GM19193 (cell line): ENCODE results near the gene PRR29.

ENCODE experiments used
- POLR2A ChIP-seq: IDR thresholded peaks from 4 replicates; pipeline ENCODE4 v1.6.1; 2011; ENCODE audit not compliant: insufficient read depth, insufficient read length; ENCODE audit errors: extremely low read depth

PRR29 gene

DNA sequence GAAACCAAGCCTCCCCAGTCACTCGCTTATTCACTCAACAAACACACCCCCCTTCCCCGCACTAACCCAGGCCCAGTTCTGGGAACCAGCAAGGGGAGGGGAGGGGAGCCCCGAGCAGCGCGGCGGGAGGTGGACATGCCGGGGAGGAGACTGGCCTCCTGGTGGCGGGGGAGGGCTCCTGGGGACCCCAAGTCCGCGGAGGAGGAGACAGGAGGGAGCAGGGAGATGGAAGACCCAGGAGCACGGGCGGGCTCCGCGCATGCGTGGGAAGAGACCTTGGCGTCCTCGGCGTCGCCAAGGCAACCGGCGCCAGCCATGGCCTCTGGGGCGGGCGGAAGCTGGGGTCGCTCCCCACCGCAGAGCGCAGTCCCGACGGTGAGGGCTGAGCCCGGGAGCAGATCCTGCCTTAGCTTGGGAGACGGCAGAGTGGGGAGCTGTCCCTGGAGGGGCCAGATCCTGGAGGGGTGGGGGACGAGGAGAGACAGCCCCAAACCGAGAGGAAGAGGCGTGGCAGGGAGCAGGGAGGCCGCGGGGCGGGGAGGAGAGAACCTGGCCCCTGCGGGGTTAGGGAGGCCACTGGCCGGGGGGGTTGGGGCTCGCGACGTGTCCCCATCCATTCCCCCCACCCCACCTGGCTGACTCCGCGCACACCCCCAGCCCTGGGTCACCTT, at the start of gene PRR29:
Gene PRR29 (plus strand): TSS at position 302 of the 671 bp plus-strand sequence. CDS start 14 bp downstream, at position 316.
- no peak for TF ChIP-seq POLR2A

DNA sequence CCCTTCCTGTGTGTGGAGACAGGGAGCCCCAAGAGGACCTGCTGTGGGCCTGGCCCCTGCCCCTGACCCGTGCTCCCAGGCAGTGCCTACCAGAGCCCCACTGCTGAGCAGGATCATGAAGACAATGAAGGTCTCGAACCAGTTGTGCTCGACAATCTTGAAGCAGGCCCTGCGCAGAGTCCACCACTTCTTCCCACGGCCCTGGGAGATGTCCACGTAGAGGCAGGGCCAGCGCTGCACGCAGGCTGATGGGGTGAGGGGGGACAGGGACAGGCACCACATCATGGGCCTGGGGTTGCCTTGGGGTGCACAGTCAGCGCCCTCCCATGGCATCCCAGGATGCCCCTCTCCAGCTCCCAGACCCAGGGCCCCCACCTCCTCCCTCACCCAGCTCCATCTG, 49.6 kb upstream of the PRR29 start:
- TF ChIP-seq POLR2A = no peak

DNA sequence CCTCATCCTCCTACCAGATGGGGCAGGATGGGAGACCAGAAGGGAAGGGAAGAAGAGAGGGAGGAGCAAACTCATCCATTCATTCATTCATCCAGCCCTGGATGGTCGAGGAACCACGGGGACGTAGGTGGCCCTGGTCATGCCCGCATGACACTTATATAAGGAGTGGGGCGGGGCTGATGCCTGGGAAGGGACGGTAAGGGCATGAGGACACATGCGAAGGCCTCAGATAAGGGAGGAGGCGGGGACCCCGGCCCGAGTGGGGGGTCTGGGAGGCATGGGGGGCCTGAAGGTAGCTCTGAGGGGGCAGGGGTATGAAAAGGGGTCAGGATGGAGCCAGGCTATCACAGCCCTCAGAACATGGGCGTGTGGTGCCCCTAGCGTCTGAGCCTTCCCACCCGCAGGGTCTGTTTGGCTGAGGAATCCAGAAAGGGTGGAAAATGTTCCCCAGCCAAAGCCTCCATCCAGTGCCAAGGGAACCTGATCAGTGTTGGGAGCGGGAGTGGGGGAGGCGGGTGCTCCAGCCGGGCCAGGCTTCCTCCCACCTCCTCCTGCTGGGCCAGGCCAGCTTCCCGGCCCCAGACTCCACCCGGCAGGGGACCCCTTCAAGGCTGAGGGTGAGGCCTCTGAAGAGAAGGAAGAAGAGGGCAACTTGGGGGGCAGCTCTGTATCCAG, 48.4 kb upstream of the PRR29 start:
- no peak for TF ChIP-seq POLR2A

DNA sequence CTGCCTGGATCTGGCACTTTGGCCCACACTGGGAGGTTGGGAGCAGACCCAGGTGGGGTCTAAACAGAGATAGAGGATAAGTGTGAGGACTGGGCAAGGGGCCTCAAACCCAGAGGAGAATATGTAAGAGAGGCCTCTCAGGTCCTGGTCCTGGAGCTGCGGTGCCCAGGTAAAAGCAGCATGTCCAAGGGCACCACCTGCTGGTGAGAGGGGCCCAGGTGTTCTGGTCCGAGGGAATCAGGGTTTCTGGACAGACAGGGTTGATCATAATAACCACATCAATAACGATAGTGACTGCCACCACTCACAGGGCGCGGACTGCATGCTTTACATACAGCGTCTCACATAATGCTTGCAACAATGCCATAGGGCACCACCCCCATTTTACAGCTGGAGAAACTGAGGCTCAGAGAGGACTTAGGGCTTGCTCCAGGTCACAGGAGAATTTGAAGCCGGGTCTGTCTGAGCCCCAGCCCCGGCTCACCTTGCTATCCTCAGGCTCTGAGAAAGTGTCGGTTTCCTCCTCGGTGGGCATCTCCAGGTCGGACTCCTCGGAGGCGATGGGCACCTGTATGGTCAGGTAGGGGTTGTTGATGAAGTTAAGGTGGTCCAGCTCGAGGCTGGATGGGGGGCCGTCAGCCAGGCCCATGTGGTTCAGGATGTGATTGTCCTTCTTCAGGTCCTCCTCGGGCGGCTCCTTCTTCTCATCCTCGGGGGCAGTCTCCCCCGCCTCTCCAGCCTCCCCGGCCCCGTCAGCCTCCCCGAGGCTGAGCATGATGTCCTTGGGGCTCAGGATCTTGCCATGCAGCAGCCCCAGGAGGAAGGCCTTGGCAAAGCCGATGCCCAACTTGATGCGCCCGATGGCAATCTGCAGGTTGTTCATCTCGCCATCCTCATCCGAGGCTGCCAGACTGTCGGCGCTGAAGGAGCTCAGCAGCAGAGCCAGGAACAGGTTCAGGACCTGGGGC, 46.9 kb upstream of the PRR29 start:
- no peak for TF ChIP-seq POLR2A

DNA sequence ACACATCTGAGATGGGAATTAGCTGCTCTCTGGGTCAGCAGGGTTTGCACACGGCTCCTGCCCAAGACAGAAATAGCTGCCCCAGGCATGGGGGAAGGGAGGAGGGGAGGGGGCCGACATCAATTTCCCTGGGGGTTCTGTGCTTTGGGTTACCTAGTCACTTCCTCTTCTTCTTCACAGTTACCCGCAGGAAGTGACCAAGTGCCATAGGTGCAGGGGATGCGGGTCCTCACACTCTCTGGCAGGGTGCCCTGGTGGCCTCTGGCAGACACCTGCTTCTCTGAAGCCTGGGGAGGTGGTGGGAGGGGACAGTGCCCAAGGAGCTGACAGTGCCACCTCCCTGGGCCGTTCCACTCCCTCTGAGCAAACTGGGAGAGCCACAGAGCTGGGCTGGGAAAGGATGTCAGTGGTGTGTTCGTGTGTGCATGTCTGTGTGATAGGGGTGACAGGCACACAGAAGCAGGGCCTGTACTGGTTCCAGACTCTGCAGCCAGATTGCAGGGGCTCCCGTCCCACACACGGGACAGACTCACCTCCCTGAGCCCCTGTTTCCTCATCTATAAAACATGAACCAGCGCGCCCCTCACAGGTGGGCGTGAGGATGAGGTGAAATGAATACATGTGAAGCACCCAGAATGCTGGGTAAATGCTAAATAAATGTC, 43.6 kb upstream of the PRR29 start:
- TF ChIP-seq POLR2A = no peak

DNA sequence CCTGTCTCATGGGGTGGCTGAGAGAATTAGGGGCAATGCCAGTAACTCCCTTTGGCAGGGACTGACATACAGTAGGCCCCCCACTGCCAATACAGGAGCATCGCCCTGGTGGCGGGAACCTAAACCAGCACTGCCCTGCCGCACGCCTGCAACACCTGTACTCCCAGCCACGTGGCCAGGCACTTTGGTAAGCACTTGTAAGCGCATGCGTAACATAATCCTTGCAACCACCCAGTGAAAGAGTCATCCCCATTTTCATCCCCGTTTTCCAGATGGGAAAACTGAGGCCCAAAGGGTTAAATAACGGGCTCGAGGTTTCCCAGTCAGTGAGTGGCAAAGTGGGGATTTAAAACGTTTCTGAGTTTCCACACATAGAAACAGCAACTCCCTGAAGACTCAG, 42.9 kb upstream of the PRR29 start:
- TF ChIP-seq POLR2A = no peak

DNA sequence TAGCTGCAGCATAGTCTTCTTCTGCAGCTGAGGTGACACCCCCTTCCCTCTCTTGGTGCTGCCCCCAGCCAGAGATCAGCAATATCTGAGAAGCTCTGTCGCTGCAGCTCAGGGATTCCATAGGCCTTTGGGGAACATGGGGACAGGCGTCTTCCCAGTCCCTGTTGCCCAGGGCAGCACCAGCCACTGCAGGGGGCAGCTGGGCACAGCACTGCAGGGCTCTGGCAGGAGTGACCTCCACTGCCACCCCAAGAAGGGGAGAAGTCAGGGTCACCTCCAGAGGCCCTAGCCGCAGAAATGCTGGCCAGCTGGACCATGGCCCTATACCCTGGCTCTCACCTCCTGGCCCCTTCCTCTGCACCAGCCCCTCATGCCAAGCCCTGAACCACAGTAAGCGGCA, 42.4 kb upstream of the PRR29 start:
- no peak for TF ChIP-seq POLR2A

DNA sequence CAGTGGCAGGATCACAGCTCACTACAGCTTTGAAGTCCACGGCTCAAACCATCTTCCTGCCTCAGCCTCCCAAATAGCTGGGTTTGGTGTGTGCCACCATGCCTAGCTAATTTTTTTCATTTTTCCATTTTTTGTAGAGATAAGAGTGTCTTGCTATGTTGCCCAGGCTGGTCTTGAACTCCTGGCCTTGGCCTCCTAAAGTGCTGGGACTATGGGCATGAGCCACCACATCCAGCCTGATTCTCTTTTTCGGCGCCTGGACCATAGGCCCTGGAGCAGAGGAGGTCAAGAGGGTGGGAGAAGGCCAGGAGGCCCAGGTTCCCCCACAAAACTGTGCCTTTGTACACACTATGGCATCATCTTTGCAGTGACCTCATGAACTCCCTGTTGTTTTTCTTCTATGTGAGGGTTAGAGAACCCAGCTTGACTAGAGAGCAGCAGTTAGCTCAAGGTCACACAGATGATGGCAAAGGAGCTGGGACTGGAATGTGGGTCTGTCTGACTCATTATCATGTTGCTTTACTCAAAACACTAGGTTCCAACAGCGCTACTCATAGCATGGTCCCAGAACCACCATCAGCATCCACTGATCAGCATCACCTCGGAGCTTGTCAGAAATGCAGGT, 41.7 kb upstream of the PRR29 start:
- no peak for TF ChIP-seq POLR2A

DNA sequence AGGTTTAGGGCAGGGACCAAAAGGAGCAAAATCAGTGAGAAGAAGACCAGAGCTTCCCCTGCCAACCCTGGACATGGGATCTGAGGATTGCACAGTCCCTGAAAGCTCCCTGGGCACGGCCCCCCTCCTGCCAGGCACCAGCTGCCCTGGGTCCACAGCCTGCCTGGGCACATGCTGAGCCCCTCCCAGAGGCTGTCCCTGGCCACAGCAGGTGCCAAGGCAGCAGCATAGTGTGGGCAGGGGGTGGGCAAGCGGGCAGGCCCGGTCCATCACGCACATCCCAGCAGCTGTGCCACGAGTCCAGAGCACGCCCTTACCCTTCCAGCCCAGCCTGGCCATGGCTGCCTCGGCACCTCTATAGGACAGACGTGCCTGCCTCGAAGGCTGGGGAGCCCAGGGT, 38.1 kb upstream of the PRR29 start:
- no peak for TF ChIP-seq POLR2A

DNA sequence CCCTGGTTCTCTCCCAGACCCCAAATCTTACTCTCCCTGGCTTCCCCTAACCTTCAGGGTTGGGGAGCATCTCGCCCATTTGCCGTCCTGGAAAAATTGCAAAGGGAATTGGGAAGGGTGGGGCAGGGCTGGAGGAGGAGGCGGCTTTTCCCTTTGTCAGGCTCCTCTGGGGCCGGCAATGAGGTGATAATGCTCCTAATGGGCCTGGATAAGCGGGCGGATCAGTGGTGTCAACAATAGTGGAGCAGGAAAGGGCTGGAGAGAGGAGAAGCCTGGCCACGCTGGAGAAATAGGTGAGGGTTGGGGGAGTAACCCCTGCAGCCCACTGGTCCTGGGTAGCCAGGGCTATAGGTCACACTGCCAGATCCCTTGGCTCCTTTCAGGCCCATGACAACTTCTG, 37.7 kb upstream of the PRR29 start:
- TF ChIP-seq POLR2A = no peak

DNA sequence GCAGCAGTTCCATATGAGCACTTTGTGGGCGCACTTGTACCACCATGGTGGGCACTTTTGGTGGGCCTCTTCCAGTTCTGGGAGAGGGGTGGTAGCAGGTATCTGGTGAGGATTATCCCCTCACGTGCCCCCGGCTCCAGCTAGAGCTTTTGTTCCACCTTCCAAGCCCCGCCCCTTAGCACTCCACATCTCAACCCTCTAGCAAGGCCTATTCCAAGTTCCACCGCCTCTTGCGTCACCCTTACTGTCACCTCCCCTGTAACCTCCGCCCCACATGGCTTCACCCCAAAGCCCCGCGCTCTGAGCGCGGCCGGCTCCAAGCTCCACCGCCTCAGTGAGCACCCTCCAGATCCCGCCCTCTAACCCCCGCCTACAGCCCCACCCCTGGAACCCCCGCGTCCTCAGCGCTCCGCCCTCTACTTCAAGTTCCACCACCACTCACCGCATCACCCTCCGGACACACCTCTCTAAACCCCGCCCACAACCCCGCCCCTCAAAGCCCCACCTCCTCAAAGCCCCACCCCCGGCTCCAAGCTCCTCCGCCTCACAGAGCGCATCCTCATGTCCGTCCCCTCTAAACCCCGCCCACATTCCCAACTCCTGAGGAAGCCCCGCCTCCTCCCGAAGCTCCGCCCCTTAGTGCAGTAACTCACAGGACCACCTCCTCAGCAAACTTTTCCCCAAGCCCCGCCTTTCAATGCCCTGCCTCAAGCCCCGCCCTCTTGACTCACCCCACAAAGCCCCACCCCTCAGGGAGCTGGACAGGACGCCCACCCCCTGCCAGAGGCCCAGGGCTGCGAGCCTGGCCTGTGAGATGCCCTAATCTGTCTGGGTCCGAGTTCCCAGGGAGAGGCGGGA, 36.6 kb upstream of the PRR29 start:
- no peak for TF ChIP-seq POLR2A

DNA sequence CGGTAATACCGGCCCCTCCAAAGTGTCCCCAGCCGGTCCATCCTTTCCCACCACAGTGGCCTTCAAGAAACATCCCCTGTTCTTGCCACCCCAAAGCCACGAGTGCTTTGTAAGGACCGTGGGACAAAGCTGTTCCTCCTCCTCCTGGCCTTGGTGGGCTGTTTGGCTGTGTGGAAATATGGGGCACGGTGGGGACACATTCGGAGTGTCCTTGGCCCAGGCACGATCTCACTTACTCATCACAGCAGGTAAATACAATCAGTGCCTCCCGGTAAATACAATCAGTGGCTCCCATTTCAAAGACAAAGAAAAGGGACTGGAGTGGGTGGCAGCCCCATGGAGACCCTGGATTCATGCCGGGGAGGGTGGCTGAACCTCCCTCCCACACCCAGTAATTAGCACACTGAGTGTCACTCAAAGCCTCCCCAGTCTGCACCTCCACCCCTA, 35.8 kb upstream of the PRR29 start:
- no peak for TF ChIP-seq POLR2A

DNA sequence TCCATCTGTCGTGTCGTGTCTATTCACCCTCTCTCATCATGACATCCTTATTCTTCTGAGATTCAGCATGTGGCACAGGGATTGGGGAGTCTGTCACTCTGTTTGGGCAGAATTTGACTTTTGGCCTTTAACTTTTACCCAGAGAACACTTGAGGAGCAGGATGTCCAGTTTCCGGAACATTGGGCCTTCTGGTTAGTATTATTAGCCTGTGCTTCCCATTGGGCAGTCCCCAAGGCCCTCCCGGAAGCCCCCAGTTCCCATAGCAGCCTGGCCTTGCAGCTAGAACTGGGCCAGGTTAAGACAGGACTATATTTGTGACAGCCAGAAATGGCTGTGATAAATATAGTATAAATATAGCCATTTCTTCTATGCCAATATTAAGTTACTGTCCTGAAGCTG, 35.0 kb upstream of the PRR29 start:
- no peak for TF ChIP-seq POLR2A

DNA sequence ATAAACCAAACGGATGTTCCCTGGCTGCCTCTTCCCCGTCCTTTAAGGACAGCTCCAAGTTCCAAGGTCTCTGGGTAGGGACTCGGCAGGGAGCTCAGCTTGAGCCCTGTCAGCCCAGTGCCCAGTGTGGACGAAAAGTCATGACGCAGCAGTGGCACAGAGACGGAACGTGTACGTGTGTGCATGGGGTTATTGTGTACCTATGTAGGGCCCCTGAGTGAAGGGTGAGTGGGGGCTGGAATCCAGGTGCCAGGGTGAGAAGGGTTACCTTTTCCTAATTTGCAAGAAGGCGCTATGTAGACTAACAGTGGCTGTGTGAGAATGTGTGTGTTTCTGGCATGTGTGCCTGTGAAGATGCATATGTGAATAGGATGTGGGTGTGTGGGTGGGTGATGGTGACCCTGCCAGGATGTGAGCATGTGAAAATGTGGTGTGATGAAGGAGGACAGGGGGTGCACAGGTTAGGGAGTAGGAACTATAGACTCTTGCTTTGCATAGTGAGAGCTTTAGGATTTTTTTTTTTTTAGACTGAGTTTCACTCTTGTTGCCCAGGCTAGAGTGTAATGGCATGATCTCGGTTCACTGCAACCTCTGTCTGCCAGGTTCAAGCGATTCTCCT, 31.4 kb upstream of the PRR29 start:
- no peak for TF ChIP-seq POLR2A

DNA sequence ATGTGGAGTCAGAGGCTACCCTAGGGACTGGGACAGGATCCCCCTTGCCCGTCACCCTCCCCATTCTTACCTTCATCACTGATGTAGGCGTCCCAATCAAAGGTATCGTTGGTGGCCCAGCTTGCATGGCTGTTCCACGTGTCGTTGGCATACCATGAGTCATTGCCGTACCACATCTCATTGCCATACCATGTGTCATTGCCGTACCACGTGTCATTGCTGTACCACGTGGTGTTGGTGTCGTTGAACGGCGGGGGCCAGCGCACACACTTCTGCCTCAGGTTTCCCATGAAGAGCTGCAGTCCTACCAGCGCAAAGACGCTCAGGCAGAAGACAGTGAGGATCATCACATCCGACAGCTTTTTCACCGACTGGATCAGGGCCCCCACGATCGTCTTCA, 30.2 kb upstream of the PRR29 start:
- no peak for TF ChIP-seq POLR2A
